Panc1 (cell line): ENCODE results near the gene CCDC32. TPM values are rescaled to one million over a fixed set of nuclear protein-coding genes. Genes with fewer than 3 reads are reported as not detected.

ENCODE experiments used
- ATAC-seq: fragments of 200-7000 bp; cut with Tn5 transposase; 2 replicates; pipeline ENCODE4 v1.9.1; 2020; ENCODE audit warnings: mild to moderate bottlenecking, moderate library complexity
- BruUV-seq: library from RNA; stranded (reverse); fragments of 400-500 nt; replicated peaks from 2 replicates; lab custom pipeline; 2021; lab: Mats Ljungman, UMichigan
- CTCF ChIA-PET: fragments of 300-600 bp; sonication (Branson Sonifier 250); formaldehyde crosslinking; loops from one replicate; lab custom pipeline; 2022; ENCODE audit warnings: antibody characterized with exemption; lab: Charles Lee
- POLR2A ChIA-PET: fragments of 300-600 bp; sonication (Branson Sonifier 250); formaldehyde crosslinking; loops from one replicate; lab custom pipeline; 2022; ENCODE audit warnings: antibody characterized with exemption; lab: Charles Lee
- DNase-seq: peaks from one replicate; pipeline ENCODE4 v3.0.0-alpha.2; 2010; ENCODE audit warnings: low read depth, low spot score
- H3K27ac ChIP-seq: 2 replicates; pipeline ENCODE4 v1.5.1; 2011; ENCODE audit warnings: mild to moderate bottlenecking, low read length, inconsistent platforms
- H3K27me3 ChIP-seq: fragments of 200-500 bp; sonication (Bioruptor generic); 2 replicates; pipeline ENCODE4 v1.6.0; 2014; ENCODE audit warnings: low read length, inconsistent platforms; ENCODE audit not compliant: control insufficient read depth, insufficient read depth
- H3K36me3 ChIP-seq: fragments of 200-500 bp; sonication (Bioruptor generic); 2 replicates; pipeline ENCODE4 v1.5.1; 2014; ENCODE audit warnings: inconsistent platforms, mild to moderate bottlenecking, low read length, moderate library complexity; ENCODE audit not compliant: control insufficient read depth, insufficient read depth
- H3K4me1 ChIP-seq: 2 replicates; pipeline ENCODE4 v1.5.1; 2011; ENCODE audit warnings: inconsistent platforms, mild to moderate bottlenecking, low read length, moderate library complexity; ENCODE audit not compliant: control insufficient read depth, insufficient read depth
- H3K4me3 ChIP-seq, 2 experiments: 2 replicates each; pipeline ENCODE4 v1.5.1; 2011 to 2012; ENCODE audit warnings: low read depth in 2 of 2, low read length in 2 of 2, mild to moderate bottlenecking in 2 of 2, inconsistent platforms in 1 of 2, moderate library complexity in 1 of 2
- H3K9me3 ChIP-seq: fragments of 200-500 bp; sonication (Bioruptor generic); 2 replicates; pipeline ENCODE4 v1.5.1; 2014; ENCODE audit warnings: low read depth, mild to moderate bottlenecking, inconsistent platforms, low read length, moderate library complexity; ENCODE audit not compliant: control insufficient read depth, insufficient read depth
- CTCF ChIP-seq: fragments of 450-650 bp; IDR thresholded peaks from 2 replicates; pipeline ENCODE4 v1.5.1; 2017; ENCODE audit warnings: mild to moderate bottlenecking
- POLR2AphosphoS5 ChIP-seq: IDR thresholded peaks from 2 replicates; pipeline ENCODE4 v1.6.1; 2012; ENCODE audit warnings: mild to moderate bottlenecking, low read depth, low read length, moderate library complexity
- REST ChIP-seq, 2 experiments: IDR thresholded peaks; 2 replicates each; pipeline ENCODE4 v1.6.1; 2011 to 2012; ENCODE audit warnings: low read depth in 2 of 2, control low read depth in 1 of 2, low read length in 1 of 2, mild to moderate bottlenecking in 1 of 2, moderate library complexity in 1 of 2; ENCODE audit not compliant: insufficient read depth in 1 of 2
- SIN3A ChIP-seq: IDR thresholded peaks from 2 replicates; pipeline ENCODE4 v1.6.1; 2012; ENCODE audit warnings: low read depth, mild to moderate bottlenecking, low read length, moderate library complexity, borderline replicate concordance; ENCODE audit not compliant: insufficient read depth
- TCF7L2 ChIP-seq: IDR thresholded peaks from 2 replicates; pipeline ENCODE4 v1.6.1; 2011; ENCODE audit warnings: mild to moderate bottlenecking, low read depth, low read length, inconsistent platforms
- in situ Hi-C: cut with HindIII; loops from 2 replicates; pipeline ENCODE4 v1.10.0; 2016; ENCODE audit warnings: low sequenced_read_pairs, low pct_unique_long_range_greater_than_20kb
- intact Hi-C: fragments of 100-400 bp; cut with micrococcal nuclease; formaldehyde crosslinking; loops from one replicate; pipeline ENCODE4 v1.10.0; 2022; ENCODE audit not compliant: unreplicated experiment
- total RNA-seq: library from RNA; stranded (reverse); gene quantifications from one replicate; pipeline ENCODE4 v1.2.1, GENCODE V29; 2021; ENCODE audit not compliant: unreplicated experiment

Gene CCDC32
- total RNA-seq, 1 experiment from 2014 or later = 29.8 TPM

- Histone ChIP-seq H3K36me3 (no peaks in the 10 kb centered on the region), H3K4me3 (no peak overlapping the region), H3K27ac (no peak overlapping the region), H3K4me1 (no peaks in the 10 kb centered on the region), H3K27me3 (no peaks in the 10 kb centered on the region), H3K9me3 (no peaks in the 10 kb centered on the region)
- in situ Hi-C loops = no loop called here
- DNase-seq (no peak), ATAC-seq (no peak)
- POLR2A ChIA-PET = interaction anchor here (0.6 kb wide), 1 partner anchor 252 kb away, joined by 3 read pairs; no protein-coding TSS in a partner anchor
- CTCF ChIA-PET = interaction anchor here (1.1 kb wide), 1 partner anchor 12 kb away, joined by 3 read pairs; no protein-coding TSS in a partner anchor
- BruUV-seq = no TSS peak
- intact Hi-C loops = no loop called here
- no peak for TF ChIP-seq SIN3A
These were observed 39.0 kb downstream of the CCDC32 start for GRCh38 chr15:40525855-40526254.

DNA sequence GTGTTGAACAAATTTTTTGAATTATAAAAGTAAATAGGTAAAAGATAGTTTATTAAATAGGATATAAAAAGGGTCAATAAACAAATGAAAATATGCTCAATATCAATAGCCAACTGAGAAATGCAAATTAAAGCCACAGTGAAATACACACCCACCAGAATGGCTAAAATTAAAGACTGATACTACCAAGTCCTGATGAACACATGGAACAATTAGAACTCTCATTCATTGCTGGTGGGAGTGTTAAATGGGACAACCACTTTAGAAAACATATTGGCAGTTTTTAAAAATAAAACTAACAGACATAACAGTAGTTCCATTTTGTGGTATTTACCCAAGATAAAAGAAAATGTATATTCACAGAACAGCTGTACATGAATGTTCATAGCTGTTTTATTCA, 41.2 kb downstream of the CCDC32 start:
- ChIA-PET POLR2A (no interaction called here), CTCF (no interaction called here)
- in situ Hi-C loops (no loop called here), intact Hi-C loops (no loop called here)
- DNase-seq = no peak
- H3K4me3 ChIP-seq = no peak overlapping the region
- no peak for ATAC-seq
- no peaks in the 10 kb centered on the region for H3K27me3 ChIP-seq
- H3K36me3 ChIP-seq = no peaks in the 10 kb centered on the region
- no TSS peak for BruUV-seq
- H3K27ac ChIP-seq = no peak overlapping the region
- H3K4me1 ChIP-seq = 0 out of 2 replicates have a peak, but pooled peaks cover 2% of the 10 kb centered on the region
- no peak for TF ChIP-seq POLR2AphosphoS5
- TF ChIP-seq TCF7L2 = no peak
- TF ChIP-seq CTCF = no peak
- H3K9me3 ChIP-seq = no peaks in the 10 kb centered on the region

- Histone ChIP-seq H3K4me1 (0 out of 2 replicates have a peak, but pooled peaks cover 2% of the 10 kb centered on the region), H3K9me3 (no peaks in the 10 kb centered on the region), H3K27ac (no peak overlapping the region), H3K27me3 (no peaks in the 10 kb centered on the region), H3K4me3 (no peak overlapping the region), H3K36me3 (no peaks in the 10 kb centered on the region)
- DNase-seq (no peak), ATAC-seq (no peak)
- CTCF ChIA-PET = interaction anchor here (0.6 kb wide), 1 partner anchor 17 kb away, joined by 3 read pairs; no protein-coding TSS in a partner anchor
- no TSS peak for BruUV-seq
- intact Hi-C loops = no loop called here
- in situ Hi-C loops = no loop called here
- POLR2A ChIA-PET = no interaction called here
- no peak for TF ChIP-seq POLR2AphosphoS5
- no peak for TF ChIP-seq CTCF
- no peak for TF ChIP-seq TCF7L2
- no peak for TF ChIP-seq REST (IDR thresholded peaks at IDR 0.05; ENCODE audit: insufficient read depth in 1 of 2, low read depth in 2 of 2, low read length in 1 of 2)
- no peak for TF ChIP-seq SIN3A
These were observed 48.5 kb downstream of the CCDC32 start for GRCh38 chr15:40516322-40516721.
